ENCODE data around the gene MAPK8. TPM values are rescaled to one million over a fixed set of nuclear protein-coding genes. Genes with fewer than 3 reads are reported as not detected.

MAPK8 gene
- total and polyA plus RNA-seq, 9 of the 15 experiments (the other 6 are each of a cell fraction or from before 2014, with no cell fraction given): 6.4 to 159 (median 71.0) TPM

- TF ChIP-seq THRA (IDR thresholded peaks at IDR 0.05): no peak
- TF ChIP-seq, protein P1, sequence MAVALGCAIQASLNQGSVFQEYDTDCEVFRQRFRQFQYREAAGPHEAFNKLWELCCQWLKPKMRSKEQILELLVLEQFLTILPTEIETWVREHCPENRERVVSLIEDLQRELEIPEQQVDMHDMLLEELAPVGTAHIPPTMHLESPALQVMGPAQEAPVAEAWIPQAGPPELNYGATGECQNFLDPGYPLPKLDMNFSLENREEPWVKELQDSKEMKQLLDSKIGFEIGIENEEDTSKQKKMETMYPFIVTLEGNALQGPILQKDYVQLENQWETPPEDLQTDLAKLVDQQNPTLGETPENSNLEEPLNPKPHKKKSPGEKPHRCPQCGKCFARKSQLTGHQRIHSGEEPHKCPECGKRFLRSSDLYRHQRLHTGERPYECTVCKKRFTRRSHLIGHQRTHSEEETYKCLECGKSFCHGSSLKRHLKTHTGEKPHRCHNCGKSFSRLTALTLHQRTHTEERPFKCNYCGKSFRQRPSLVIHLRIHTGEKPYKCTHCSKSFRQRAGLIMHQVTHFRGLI (CRISPR knock-in tag; IDR thresholded peaks at IDR 0.05): no peak
- TF ChIP-seq CHD7 (IDR thresholded peaks at IDR 0.05; ENCODE audit: low read depth, low read length): no peak
- TF ChIP-seq CHD1 (IDR thresholded peaks at IDR 0.05; ENCODE audit: low read length): no peak
- TF ChIP-seq ZNF592 (IDR thresholded peaks at IDR 0.05): peak; percentile 90
- no peak for TF ChIP-seq ZNF57 (CRISPR knock-in tag; IDR thresholded peaks at IDR 0.05)
- no peak for TF ChIP-seq ATF2 (CRISPR knock-in tag; IDR thresholded peaks at IDR 0.05)
Measured at GRCh38 chr10:48456361-48456804, 149.9 kb downstream of the MAPK8 start (continued).

Measured in K562 (cell line).